A549 treated with AZD9567 at 1 μM for 4 hours (cell line): ENCODE data around the gene BRD8. TPM values are rescaled to one million over a fixed set of nuclear protein-coding genes. Genes with fewer than 3 reads are reported as not detected.

Experiments
- total RNA-seq: library from RNA; stranded (reverse); fragments of 200-300 nt; extraction: Qiagen RNA extraction; gene quantifications from 5 replicates; pipeline ENCODE4 v1.2.3, GENCODE V29; 2022; ENCODE audit not compliant: insufficient read depth

Gene BRD8, protein sequence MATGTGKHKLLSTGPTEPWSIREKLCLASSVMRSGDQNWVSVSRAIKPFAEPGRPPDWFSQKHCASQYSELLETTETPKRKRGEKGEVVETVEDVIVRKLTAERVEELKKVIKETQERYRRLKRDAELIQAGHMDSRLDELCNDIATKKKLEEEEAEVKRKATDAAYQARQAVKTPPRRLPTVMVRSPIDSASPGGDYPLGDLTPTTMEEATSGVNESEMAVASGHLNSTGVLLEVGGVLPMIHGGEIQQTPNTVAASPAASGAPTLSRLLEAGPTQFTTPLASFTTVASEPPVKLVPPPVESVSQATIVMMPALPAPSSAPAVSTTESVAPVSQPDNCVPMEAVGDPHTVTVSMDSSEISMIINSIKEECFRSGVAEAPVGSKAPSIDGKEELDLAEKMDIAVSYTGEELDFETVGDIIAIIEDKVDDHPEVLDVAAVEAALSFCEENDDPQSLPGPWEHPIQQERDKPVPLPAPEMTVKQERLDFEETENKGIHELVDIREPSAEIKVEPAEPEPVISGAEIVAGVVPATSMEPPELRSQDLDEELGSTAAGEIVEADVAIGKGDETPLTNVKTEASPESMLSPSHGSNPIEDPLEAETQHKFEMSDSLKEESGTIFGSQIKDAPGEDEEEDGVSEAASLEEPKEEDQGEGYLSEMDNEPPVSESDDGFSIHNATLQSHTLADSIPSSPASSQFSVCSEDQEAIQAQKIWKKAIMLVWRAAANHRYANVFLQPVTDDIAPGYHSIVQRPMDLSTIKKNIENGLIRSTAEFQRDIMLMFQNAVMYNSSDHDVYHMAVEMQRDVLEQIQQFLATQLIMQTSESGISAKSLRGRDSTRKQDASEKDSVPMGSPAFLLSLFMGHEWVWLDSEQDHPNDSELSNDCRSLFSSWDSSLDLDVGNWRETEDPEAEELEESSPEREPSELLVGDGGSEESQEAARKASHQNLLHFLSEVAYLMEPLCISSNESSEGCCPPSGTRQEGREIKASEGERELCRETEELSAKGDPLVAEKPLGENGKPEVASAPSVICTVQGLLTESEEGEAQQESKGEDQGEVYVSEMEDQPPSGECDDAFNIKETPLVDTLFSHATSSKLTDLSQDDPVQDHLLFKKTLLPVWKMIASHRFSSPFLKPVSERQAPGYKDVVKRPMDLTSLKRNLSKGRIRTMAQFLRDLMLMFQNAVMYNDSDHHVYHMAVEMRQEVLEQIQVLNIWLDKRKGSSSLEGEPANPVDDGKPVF
- total RNA-seq: 43.5 to 57.0 TPM (median 49.7 TPM) in 5 replicates

GRCh38 chr5:138178516-138179276 is at the start of gene BRD8, which contains the start of gene KIF20A:
BRD8 (minus strand) TSS chr5:138178630; CDS start chr5:138178614, 16 bp downstream.
KIF20A (plus strand) TSS chr5:138179112; CDS start chr5:138179681, 569 bp downstream.

GRCh38 chr5:138213161-138214029 is 35.0 kb upstream of the BRD8 start, which contains the start of gene CDC23:
CDC23 (minus strand) TSS chr5:138213323; CDS start chr5:138213312, 11 bp downstream.

GRCh38 chr5:138138949-138139780 is 39.3 kb downstream of the BRD8 start, which contains the start of gene NME5:
NME5 (minus strand) TSS chr5:138139428; CDS start chr5:138138780, 648 bp downstream.

Other genes with a start within 250 kb of the BRD8 start
- 12.6 to 16.8 TPM (median 12.9 TPM) in 5 replicates for gene FAM13B, start 145.6 kb downstream of the BRD8 start, total RNA-seq
- gene WNT8A, start 94.6 kb downstream of the BRD8 start, total RNA-seq: not detected in 5 replicates
- gene NME5, start 39.2 kb downstream of the BRD8 start, total RNA-seq: not detected in 5 replicates
- 40.2 to 46.1 TPM (median 42.6 TPM) in 5 replicates for gene KIF20A, start 482 bp upstream of the BRD8 start, total RNA-seq
- gene CDC23, start 34.7 kb upstream of the BRD8 start, total RNA-seq: 20.6 to 29.9 TPM (median 28.8 TPM) in 5 replicates
- gene GFRA3, start 96.0 kb upstream of the BRD8 start, total RNA-seq: 0.08 to 0.12 TPM (median 0.10 TPM) in 4 of 5 replicates, not detected in the other
- gene CDC25C, start 153.2 kb upstream of the BRD8 start, total RNA-seq: 9.5 to 13.8 TPM (median 9.8 TPM) in 5 replicates
- gene FAM53C, start 159.6 kb upstream of the BRD8 start, total RNA-seq: 22.3 to 25.3 TPM (median 22.7 TPM) in 5 replicates
- gene KDM3B, start 174.1 kb upstream of the BRD8 start, total RNA-seq: 36.8 to 51.6 TPM (median 39.2 TPM) in 5 replicates